ENCODE results near the gene C16orf87.
"Not testable (repeated sequence)": the region's sequence is repeated elsewhere in the genome, so short reads cannot be mapped to it uniquely, and the experiment has no call there.

Gene C16orf87

GRCh38 chr16:46793841-46794240 lies 37.1 kb downstream of the C16orf87 start:
- DNase-seq: no peak

GRCh38 chr16:46790599-46791270 lies 40.2 kb downstream of the C16orf87 start:
- DNase-seq: no peak

- no peak for DNase-seq
Measured at GRCh38 chr16:46789499-46790414, 41.2 kb downstream of the C16orf87 start.

- DNase-seq: no peak
Measured at GRCh38 chr16:46788891-46789474, 42.0 kb downstream of the C16orf87 start.

- no peak for DNase-seq
Measured at GRCh38 chr16:46787909-46788308, 43.1 kb downstream of the C16orf87 start.

- no peak for DNase-seq
Measured at GRCh38 chr16:46785076-46785845, 45.7 kb downstream of the C16orf87 start.

- DNase-seq: not testable (repeated sequence)
Measured at GRCh38 chr16:46784569-46784968, 46.4 kb downstream of the C16orf87 start.

GRCh38 chr16:46783800-46784199 lies 47.2 kb downstream of the C16orf87 start:
- no peak for DNase-seq

GRCh38 chr16:46782320-46782719 lies 48.7 kb downstream of the C16orf87 start:
- DNase-seq: no peak

GRCh38 chr16:46777804-46778203 lies 53.2 kb downstream of the C16orf87 start:
- no peak for DNase-seq

GRCh38 chr16:46775214-46775613 lies 55.8 kb downstream of the C16orf87 start:
- no peak for DNase-seq

- no peak for DNase-seq
Measured at GRCh38 chr16:46774743-46775177, 56.2 kb downstream of the C16orf87 start.

GRCh38 chr16:46772463-46772862 lies 58.5 kb downstream of the C16orf87 start:
- no peak for DNase-seq

GRCh38 chr16:46768809-46769208 lies 62.2 kb downstream of the C16orf87 start:
- no peak for DNase-seq

GRCh38 chr16:46765050-46765449 lies 65.9 kb downstream of the C16orf87 start:
- no peak for DNase-seq

- no peak for DNase-seq
Measured at GRCh38 chr16:46763147-46763546, 67.8 kb downstream of the C16orf87 start.

GRCh38 chr16:46762583-46762982 lies 68.4 kb downstream of the C16orf87 start:
- no peak for DNase-seq

GRCh38 chr16:46759309-46759708 lies 71.7 kb downstream of the C16orf87 start:
- DNase-seq: no peak

- DNase-seq: no peak
Measured at GRCh38 chr16:46757339-46758050, 73.5 kb downstream of the C16orf87 start.

GRCh38 chr16:46756772-46757171 lies 74.2 kb downstream of the C16orf87 start:
- DNase-seq: no peak

- DNase-seq: no peak
Measured at GRCh38 chr16:46753015-46753414, 78.0 kb downstream of the C16orf87 start.

- DNase-seq: no peak
Measured at GRCh38 chr16:46751381-46751780, 79.6 kb downstream of the C16orf87 start.
